ENCODE data around the gene SMAD6.

The SMAD6 gene

GRCh38 chr15:66778314-66778665, 76.3 kb downstream of the SMAD6 start:
- DNase-seq: no peak

- DNase-seq: no peak
Observed at GRCh38 chr15:66778716-66779115, 76.7 kb downstream of the SMAD6 start.

GRCh38 chr15:66779331-66780009, 77.4 kb downstream of the SMAD6 start:
- DNase-seq: no peak

- no peak for DNase-seq
Observed at GRCh38 chr15:66780172-66780972, 78.3 kb downstream of the SMAD6 start.

GRCh38 chr15:66780973-66781718, 79.1 kb downstream of the SMAD6 start:
- DNase-seq: no peak

- DNase-seq: no peak
Observed at GRCh38 chr15:66782785-66783184, 80.7 kb downstream of the SMAD6 start.

GRCh38 chr15:66783314-66783713, 81.3 kb downstream of the SMAD6 start:
- DNase-seq: no peak

- no peak for DNase-seq
Observed at GRCh38 chr15:66783725-66784124, 81.7 kb downstream of the SMAD6 start.

GRCh38 chr15:66784174-66784573, 82.1 kb downstream of the SMAD6 start:
- no peak for DNase-seq

- DNase-seq: no peak
Observed at GRCh38 chr15:66785637-66786036, 83.6 kb downstream of the SMAD6 start.

- no peak for DNase-seq
Observed at GRCh38 chr15:66786222-66786621, 84.2 kb downstream of the SMAD6 start.

- no peak for DNase-seq
Observed at GRCh38 chr15:66786708-66787488, 84.9 kb downstream of the SMAD6 start.

- no peak for DNase-seq
Observed at GRCh38 chr15:66787489-66787871, 85.4 kb downstream of the SMAD6 start.

GRCh38 chr15:66788024-66788423, 86.0 kb downstream of the SMAD6 start:
- DNase-seq: no peak

GRCh38 chr15:66789029-66790025, 87.3 kb downstream of the SMAD6 start:
- DNase-seq: peak; percentile 72 to 79

- no peak for DNase-seq
Observed at GRCh38 chr15:66795851-66796250, 93.8 kb downstream of the SMAD6 start.

GRCh38 chr15:66796343-66796742, 94.3 kb downstream of the SMAD6 start:
- no peak for DNase-seq

- DNase-seq: no peak
Observed at GRCh38 chr15:66797921-66798320, 95.9 kb downstream of the SMAD6 start.

GRCh38 chr15:66798426-66799061, 96.5 kb downstream of the SMAD6 start:
- no peak for DNase-seq

- DNase-seq: no peak
Observed at GRCh38 chr15:66799242-66799641, 97.2 kb downstream of the SMAD6 start.

- no peak for DNase-seq
Observed at GRCh38 chr15:66800584-66801235, 98.7 kb downstream of the SMAD6 start.

All from Kasumi-1 (cell line).